Measurements from ENCODE around the gene RPL28. TPM values are rescaled to one million over a fixed set of nuclear protein-coding genes. Genes with fewer than 3 reads are reported as not detected.

The RPL28 gene
- total RNA-seq, 1 experiment from 2014 or later: 2,505 TPM

DNA sequence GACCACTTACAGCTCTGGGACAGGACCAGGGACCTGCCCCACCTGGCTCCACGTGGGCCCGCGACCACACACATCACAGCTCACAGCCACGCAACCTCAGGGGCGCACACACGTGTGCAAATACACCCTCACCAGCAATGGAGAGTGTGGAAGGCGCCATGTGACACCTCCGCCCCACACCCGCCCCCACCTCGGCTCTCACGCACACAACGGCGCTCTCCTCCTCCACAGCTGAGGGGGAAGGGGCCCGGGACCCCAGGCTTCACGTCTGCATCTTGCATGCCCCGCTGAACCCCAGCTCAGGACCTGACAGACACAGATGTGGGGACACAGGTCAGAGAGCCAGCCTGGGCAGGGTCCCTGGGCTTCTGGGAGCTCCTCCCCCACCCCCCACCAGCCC is 63.7 kb downstream of the RPL28 start (continued):
- no peak for TF ChIP-seq TEAD4 (CRISPR knock-in tag; IDR thresholded peaks at IDR 0.05)
- no peak for TF ChIP-seq CREB1 (CRISPR knock-in tag; IDR thresholded peaks at IDR 0.05)
- no peak for TF ChIP-seq FOXJ3 (CRISPR knock-in tag; IDR thresholded peaks at IDR 0.05; ENCODE audit: borderline replicate concordance)
- TF ChIP-seq, protein P1, sequence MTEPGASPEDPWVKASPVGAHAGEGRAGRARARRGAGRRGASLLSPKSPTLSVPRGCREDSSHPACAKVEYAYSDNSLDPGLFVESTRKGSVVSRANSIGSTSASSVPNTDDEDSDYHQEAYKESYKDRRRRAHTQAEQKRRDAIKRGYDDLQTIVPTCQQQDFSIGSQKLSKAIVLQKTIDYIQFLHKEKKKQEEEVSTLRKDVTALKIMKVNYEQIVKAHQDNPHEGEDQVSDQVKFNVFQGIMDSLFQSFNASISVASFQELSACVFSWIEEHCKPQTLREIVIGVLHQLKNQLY (CRISPR knock-in tag; IDR thresholded peaks at IDR 0.05): no peak
- no peak for TF ChIP-seq TP53 (CRISPR knock-in tag; IDR thresholded peaks at IDR 0.05)
- TF ChIP-seq, protein P2, sequence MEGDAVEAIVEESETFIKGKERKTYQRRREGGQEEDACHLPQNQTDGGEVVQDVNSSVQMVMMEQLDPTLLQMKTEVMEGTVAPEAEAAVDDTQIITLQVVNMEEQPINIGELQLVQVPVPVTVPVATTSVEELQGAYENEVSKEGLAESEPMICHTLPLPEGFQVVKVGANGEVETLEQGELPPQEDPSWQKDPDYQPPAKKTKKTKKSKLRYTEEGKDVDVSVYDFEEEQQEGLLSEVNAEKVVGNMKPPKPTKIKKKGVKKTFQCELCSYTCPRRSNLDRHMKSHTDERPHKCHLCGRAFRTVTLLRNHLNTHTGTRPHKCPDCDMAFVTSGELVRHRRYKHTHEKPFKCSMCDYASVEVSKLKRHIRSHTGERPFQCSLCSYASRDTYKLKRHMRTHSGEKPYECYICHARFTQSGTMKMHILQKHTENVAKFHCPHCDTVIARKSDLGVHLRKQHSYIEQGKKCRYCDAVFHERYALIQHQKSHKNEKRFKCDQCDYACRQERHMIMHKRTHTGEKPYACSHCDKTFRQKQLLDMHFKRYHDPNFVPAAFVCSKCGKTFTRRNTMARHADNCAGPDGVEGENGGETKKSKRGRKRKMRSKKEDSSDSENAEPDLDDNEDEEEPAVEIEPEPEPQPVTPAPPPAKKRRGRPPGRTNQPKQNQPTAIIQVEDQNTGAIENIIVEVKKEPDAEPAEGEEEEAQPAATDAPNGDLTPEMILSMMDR (IDR thresholded peaks at IDR 0.05): no peak
- TF ChIP-seq, protein P3, sequence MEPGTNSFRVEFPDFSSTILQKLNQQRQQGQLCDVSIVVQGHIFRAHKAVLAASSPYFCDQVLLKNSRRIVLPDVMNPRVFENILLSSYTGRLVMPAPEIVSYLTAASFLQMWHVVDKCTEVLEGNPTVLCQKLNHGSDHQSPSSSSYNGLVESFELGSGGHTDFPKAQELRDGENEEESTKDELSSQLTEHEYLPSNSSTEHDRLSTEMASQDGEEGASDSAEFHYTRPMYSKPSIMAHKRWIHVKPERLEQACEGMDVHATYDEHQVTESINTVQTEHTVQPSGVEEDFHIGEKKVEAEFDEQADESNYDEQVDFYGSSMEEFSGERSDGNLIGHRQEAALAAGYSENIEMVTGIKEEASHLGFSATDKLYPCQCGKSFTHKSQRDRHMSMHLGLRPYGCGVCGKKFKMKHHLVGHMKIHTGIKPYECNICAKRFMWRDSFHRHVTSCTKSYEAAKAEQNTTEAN (CRISPR knock-in tag; IDR thresholded peaks at IDR 0.05): no peak

DNA sequence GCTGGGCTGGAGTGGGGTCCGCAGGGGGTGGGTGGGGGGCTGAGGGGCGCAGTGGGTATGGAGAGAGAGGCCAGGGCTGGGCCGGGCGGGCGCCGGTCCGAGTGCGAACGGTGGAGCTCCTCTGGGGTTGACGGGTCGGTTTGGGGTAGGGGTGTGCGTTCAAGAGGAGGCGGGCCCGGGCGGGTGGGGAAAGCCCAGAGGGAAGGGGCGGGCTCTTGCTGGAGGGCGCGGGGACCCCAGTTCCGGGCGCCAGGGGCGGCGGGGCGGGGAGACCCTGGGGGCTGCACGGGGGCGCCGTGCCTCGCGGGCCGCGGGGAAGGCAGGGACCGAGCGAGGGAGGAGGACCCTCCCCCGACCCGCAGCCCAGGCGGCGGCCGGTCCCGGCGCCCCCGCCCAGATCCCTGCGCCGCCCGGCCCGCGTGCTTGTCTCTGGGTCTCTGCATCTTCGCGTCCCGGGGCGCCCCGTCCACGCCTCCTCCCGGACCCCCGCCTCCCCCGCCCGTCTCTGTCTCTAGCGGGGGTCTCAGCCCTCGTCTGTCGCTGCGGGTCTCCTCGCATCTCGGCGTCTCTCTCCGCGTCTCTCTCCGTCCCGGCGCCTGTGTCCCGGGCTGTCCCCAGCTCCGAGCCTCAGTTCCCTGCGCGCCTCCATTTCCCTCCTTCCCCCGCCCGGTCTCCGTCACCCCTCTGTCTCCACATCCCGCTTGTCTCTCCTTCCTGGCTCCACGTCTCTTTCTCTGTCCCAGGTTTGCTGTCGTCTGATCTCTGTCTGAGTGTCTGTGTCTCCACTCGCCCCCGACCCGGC is 65.6 kb downstream of the RPL28 start:
- DNase-seq (ENCODE audit: low spot score) (no peak), ATAC-seq (peak; percentile 16)
- peaks cover 6% of the 10 kb centered on the region for H3K36me3 Mint-ChIP-seq
- peaks cover 6% of the 10 kb centered on the region; the same call in 1 of the 2 replicates for H3K4me1 Mint-ChIP-seq
- peaks cover 32% of the 10 kb centered on the region for H3K27me3 Mint-ChIP-seq (ENCODE audit: low read depth)
- ChIA-PET POLR2A (interaction anchor here (0.6 kb wide), 1 partner anchor 304 kb away, joined by 4 read pairs; no protein-coding TSS in a partner anchor), CTCF (interaction anchor here (0.5 to 3.0 kb wide), 9 partner anchors 14 to 1839 kb away, joined by 3 to 18 read pairs (median 4); no protein-coding TSS in a partner anchor)
- H3K27ac Mint-ChIP-seq: no peak overlapping the region
- H3K9me3 Mint-ChIP-seq: no peaks in the 10 kb centered on the region
- peak overlapping the region; percentile 74 for H3K4me3 Mint-ChIP-seq
- TF ChIP-seq, protein P4, sequence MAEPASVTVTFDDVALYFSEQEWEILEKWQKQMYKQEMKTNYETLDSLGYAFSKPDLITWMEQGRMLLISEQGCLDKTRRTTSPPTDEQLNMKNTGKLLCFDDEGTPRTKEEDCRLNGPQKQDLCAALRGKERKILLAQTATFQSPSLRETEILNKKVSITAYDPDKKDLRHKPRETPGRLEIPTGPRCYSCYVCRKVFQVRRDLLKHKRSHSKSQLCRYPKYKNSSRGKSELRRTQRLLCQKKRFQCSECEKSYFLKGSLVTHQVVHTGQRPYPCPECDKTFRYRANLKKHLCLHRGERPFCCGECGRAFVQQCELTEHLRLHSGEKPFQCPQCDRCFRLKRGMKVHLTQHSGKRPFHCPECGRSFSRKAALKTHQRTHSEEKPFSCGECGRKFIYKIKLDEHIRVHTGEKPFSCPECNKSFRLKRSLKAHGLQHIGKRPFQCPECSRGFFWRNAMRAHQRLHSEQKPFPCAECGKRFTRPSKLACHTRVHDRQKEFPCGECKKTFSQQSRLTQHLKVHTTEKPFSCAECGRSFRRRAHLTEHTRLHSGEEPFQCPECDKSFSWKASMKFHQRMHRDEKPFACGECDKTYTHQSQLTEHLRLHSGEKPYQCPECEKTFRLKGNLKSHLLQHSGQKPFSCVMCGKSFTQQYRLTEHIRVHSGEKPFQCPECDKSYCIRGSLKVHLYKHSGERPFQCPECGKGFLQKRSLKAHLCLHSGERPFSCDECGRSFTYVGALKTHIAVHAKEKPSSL (CRISPR knock-in tag; conservative IDR thresholded peaks at IDR 0.05): no peak
- TF ChIP-seq, protein P5, sequence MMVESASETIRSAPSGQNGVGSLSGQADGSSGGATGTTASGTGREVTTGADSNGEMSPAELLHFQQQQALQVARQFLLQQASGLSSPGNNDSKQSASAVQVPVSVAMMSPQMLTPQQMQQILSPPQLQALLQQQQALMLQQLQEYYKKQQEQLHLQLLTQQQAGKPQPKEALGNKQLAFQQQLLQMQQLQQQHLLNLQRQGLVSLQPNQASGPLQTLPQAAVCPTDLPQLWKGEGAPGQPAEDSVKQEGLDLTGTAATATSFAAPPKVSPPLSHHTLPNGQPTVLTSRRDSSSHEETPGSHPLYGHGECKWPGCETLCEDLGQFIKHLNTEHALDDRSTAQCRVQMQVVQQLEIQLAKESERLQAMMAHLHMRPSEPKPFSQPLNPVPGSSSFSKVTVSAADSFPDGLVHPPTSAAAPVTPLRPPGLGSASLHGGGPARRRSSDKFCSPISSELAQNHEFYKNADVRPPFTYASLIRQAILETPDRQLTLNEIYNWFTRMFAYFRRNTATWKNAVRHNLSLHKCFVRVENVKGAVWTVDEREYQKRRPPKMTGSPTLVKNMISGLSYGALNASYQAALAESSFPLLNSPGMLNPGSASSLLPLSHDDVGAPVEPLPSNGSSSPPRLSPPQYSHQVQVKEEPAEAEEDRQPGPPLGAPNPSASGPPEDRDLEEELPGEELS (CRISPR knock-in tag; IDR thresholded peaks at IDR 0.05): no peak
- no peak for TF ChIP-seq NFYB (CRISPR knock-in tag; conservative IDR thresholded peaks at IDR 0.05; ENCODE audit: low read depth)
- no peak for TF ChIP-seq FOXJ3 (CRISPR knock-in tag; IDR thresholded peaks at IDR 0.05; ENCODE audit: borderline replicate concordance)
- TF ChIP-seq CREM (CRISPR knock-in tag; IDR thresholded peaks at IDR 0.05): no peak
- TF ChIP-seq, protein P6, sequence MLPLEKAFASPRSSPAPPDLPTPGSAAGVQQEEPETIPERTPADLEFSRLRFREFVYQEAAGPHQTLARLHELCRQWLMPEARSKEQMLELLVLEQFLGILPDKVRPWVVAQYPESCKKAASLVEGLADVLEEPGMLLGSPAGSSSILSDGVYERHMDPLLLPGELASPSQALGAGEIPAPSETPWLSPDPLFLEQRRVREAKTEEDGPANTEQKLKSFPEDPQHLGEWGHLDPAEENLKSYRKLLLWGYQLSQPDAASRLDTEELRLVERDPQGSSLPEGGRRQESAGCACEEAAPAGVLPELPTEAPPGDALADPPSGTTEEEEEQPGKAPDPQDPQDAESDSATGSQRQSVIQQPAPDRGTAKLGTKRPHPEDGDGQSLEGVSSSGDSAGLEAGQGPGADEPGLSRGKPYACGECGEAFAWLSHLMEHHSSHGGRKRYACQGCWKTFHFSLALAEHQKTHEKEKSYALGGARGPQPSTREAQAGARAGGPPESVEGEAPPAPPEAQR (CRISPR knock-in tag; IDR thresholded peaks at IDR 0.05): no peak
- TF ChIP-seq ELF4 (CRISPR knock-in tag; IDR thresholded peaks at IDR 0.05; ENCODE audit: low read depth): no peak
- no peak for TF ChIP-seq JAZF1 (CRISPR knock-in tag; IDR thresholded peaks at IDR 0.05)
- TF ChIP-seq, protein P7, sequence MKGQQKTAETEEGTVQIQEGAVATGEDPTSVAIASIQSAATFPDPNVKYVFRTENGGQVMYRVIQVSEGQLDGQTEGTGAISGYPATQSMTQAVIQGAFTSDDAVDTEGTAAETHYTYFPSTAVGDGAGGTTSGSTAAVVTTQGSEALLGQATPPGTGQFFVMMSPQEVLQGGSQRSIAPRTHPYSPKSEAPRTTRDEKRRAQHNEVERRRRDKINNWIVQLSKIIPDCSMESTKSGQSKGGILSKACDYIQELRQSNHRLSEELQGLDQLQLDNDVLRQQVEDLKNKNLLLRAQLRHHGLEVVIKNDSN (CRISPR knock-in tag; IDR thresholded peaks at IDR 0.05): no peak
- no peak for TF ChIP-seq ZNF138 (CRISPR knock-in tag; conservative IDR thresholded peaks at IDR 0.05)
- TF ChIP-seq, protein P8, sequence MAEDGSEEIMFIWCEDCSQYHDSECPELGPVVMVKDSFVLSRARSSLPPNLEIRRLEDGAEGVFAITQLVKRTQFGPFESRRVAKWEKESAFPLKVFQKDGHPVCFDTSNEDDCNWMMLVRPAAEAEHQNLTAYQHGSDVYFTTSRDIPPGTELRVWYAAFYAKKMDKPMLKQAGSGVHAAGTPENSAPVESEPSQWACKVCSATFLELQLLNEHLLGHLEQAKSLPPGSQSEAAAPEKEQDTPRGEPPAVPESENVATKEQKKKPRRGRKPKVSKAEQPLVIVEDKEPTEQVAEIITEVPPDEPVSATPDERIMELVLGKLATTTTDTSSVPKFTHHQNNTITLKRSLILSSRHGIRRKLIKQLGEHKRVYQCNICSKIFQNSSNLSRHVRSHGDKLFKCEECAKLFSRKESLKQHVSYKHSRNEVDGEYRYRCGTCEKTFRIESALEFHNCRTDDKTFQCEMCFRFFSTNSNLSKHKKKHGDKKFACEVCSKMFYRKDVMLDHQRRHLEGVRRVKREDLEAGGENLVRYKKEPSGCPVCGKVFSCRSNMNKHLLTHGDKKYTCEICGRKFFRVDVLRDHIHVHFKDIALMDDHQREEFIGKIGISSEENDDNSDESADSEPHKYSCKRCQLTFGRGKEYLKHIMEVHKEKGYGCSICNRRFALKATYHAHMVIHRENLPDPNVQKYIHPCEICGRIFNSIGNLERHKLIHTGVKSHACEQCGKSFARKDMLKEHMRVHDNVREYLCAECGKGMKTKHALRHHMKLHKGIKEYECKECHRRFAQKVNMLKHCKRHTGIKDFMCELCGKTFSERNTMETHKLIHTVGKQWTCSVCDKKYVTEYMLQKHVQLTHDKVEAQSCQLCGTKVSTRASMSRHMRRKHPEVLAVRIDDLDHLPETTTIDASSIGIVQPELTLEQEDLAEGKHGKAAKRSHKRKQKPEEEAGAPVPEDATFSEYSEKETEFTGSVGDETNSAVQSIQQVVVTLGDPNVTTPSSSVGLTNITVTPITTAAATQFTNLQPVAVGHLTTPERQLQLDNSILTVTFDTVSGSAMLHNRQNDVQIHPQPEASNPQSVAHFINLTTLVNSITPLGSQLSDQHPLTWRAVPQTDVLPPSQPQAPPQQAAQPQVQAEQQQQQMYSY (CRISPR knock-in tag; IDR thresholded peaks at IDR 0.05): no peak
- TF ChIP-seq PRRX2 (CRISPR knock-in tag; IDR thresholded peaks at IDR 0.05): no peak
- no peak for TF ChIP-seq ZNF671 (CRISPR knock-in tag; IDR thresholded peaks at IDR 0.05)
- TF ChIP-seq ZNF416 (CRISPR knock-in tag; IDR thresholded peaks at IDR 0.05): no peak
